HG03025 (cell line): ENCODE results near the gene RPS6KA4.

Source experiments
- ATAC-seq: cut with Tn5 transposase; IDR thresholded peaks from one replicate; pipeline ENCODE4 v1.9.1; 2021; ENCODE audit warnings: mild to moderate bottlenecking, moderate library complexity; ENCODE audit not compliant: unreplicated experiment, low FRiP score

RPS6KA4 gene

DNA sequence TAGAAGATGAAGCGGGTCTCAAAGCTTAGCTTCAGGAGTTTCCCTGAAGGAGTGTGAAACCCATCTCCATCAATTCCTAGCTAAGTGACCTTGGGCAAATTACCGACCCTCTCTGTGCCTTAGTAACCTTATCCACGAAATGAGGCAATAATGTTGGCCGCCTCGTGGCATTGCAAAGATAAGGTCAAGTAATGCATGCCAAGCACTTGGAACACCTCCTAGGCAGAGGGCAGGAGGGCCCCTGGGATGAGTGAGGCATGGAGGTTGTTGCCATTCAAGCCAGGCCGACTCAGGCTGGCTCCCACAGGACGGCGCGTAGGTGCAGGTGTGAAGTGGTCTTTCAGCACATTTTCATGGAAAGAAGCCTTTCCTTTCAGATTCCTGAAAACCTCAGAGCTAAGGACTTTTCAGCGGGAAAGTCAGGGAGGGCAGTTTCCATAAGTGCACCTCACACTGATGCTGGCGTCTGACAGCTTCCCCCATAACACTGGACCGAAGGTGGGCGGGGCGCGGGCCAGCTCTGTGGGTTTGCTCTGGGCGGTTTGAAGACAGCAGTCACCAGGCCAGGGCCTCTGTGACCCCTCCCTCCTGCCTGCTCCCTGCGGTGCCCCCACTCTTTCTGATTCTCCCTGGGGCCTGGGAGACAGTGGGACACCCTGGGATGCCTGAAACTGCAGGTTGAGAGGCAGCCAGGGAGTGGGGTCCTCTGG lies 25.2 kb downstream of the RPS6KA4 start:
- ATAC-seq: no peak

DNA sequence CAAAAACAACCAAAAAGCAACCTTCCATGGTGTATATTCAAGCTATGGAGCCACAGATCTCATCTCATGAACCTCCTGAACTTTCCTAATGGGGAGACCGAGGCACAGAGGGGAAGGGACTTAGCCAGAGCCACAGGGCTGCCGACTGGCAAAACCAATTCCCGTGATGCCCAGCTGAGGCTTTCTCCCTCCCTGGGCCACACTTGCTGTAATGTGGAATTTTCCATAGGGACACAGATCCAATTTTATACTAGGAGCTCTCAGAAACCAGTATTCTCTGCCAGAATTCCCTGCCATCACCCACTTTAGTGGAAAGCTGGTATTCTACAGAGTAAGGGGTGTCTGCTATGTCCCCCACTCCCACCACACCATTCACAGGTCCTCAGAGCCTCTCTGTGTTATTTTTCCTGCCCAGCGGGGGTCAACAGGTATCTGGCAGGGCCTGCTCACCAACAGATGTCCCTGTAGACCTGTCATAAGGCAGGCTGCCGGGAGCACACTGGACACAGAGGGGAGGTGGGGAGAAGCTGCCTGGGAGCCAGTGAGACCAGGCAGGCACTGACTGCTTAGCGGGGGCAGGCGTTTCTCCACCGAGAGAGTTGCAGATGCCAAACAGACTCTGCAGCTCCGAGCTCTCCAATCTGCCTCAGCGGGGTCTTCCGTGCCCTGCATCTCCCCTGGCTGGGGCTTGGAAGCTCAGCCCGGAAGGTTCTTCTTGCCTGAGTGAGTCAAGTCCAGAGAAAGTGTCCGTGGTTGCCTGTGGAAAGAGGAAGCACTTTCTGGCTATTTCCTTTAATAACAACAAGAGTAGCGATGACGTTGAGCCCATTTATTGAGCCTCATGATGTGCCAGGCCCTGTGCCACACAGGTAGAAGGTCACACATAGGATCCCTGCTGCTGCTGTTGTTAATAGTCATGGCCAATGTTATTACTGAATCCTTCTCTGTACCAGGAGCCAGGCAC lies 26.3 kb downstream of the RPS6KA4 start:
- ATAC-seq: no peak

DNA sequence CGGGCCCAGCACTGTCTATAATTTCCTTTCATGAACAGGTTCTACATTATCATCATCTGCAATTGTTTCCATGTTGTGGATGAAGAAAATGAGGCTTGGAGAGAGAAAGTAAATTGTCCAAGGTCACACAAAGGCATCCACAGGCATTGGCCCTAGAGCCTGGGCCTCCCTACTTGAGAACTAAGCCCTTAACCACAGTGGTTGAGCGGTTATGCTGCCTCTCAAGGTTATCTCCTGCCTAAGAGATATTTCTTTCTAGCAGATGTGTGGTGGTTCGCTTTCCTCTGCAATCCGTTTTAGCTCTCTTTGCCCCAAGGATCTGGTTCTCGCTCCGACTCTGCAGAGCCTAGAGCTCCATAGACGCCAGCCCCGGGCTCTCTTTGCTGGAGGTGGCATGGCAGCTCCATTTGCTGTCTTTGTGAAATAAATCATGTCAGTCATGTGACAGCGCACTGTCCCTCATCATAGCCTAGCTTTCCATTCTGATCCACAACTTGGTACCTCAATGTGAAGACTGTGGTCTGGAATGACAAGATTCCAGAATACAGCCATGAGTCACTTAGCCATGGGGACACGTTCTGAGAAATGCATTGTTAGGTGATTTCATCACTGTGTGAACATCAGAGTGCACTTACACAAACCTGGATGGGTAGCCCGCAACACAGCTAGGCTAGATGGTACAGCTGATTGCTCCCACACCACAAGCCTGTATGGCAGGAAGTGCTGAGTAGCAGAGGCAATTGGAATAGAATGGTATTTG lies 27.2 kb downstream of the RPS6KA4 start:
- no peak for ATAC-seq

DNA sequence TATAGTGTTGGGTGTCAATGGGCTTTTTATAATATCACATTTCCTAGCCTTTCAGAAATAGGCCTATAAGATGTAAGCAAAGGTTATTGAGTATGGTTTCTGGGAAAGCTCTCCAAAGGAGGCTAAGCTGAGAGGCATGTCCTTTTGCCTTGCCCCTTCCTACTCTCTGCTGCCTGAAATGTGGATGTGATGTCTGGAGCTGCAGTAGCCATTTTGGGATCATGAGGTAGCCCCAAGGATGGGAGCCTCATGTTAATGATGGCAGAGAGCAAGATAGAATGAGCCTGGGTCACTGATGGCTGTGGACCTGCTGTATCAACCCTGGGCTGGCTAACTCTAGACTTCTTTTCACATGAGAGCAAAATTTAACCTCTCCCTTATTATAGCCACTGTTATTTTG lies 29.0 kb downstream of the RPS6KA4 start:
- ATAC-seq: no peak

DNA sequence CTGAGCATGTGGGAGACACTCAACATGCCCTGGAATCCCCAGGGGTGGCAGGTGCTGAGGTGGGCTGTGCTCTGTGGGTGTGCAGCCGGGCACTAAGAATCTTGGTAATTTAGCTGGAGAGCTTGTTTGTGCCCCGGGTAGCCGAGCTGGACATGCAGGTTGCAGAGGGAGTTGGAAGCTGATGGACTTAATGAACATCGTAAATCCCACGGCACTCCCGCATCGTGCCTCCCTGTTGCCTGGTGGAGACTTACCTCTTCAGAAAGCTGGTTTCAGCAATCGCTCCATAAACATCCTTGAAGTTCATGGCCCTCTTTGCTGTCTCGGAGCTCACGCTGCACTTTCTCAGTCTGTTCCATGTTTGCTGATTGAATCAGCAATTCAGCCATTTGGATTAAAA lies 29.9 kb downstream of the RPS6KA4 start:
- ATAC-seq: no peak

DNA sequence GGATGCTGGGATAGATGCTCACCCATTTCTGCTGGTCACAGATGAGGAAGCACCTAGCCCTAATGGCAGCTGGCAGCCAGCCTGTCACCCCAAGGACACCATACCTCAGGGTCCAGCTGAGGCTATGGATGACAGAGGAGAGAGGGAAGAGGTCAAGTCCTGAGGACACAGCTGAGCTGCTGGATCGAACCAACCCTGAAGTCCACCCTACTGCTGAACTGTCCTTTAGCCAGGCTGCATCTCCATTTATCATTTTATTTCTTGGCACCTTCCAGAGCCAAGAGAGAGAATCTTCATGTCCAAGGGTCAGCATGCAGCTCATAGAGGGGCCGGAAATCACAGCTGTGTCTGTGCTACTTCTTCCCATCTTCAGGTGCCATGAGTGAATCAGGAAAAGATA lies 30.9 kb downstream of the RPS6KA4 start:
- no peak for ATAC-seq

DNA sequence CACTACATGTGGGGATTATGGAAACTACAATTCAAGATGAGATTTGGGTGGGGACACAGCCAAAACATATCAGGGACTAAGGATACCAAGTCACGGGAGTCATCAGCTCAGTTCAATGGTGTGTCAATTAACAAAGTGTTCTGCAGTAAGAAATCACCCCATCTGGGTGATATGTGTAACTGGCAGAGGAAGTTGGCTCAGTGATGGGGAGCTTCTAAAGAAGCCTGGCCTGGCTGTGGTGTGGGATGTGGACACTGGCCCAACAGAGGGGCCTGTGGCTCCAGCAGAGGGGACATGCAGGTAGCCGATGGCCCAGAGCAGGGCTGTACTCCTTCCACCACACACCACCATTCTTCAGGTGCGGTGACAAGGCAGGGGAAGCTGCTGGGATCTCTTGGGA lies 31.6 kb downstream of the RPS6KA4 start:
- ATAC-seq: no peak

DNA sequence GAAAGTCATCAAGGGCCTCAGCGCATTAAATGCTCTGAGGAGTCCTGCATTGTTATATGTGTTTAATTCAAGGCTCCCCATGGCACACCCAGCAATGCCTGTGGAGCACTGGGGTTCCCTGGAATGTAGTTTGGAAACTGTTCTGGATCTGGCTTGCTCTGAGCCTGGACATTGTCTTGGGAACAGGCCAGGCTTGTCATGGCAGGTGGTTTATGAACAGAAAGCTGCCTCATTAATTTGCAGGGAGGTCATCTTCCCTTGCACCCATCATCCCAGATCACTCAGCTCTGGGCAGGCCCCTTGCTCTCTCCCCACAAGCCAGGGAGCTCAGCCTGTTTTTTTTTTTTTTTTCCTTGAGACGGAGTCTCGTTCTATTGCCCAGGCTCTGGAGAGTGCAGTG lies 32.9 kb downstream of the RPS6KA4 start:
- no peak for ATAC-seq

DNA sequence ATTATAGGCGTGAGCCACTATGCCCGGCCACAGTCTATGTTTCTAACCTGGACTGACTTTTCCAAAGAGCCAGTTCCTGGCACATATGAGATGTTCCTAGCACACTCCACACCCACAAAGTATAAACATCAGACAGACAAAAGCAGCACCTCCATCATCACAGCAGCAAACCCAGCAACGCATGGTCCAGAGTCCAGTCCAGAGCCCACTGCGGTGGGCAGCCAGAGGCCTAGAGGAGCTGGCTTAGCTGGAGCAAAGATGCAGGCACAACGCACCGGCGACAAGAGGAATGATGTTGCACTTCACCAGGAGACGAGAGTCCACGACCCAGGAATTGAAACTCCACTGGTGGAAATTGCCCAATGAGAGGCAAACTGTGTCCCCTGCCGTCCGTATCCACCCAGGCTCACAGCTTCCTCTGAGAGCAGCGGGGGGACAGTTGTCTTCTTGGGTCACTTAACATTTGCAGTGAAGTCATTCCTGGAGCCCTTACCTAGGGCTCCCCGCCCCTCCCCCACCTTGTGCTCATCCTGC lies 36.6 kb downstream of the RPS6KA4 start:
- no peak for ATAC-seq

DNA sequence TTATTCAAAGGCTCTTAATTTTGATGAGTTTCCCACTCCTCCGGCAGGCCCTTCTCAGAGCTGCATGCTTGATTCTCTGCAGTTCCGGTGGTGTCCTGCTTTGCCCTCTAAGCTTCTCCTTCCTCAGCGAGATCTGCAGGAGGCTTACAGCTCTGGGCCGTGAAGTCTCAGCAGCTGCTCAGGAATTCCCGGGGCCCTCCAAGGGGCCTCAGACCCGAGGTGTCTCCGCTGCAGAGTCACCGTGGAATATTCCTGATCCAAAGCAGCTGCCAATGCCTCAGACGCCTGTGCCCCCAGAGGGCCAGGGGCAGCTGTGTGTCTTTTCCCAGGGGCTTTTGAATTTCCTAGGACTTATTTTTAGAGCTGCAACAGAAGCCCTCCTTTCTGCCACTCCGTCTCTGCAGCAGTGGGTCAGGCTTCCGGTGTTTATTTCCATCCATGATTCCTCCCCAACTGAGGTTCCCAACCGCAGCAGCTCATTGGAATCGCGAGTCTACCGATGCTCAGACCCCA lies 37.2 kb downstream of the RPS6KA4 start:
- no peak for ATAC-seq

DNA sequence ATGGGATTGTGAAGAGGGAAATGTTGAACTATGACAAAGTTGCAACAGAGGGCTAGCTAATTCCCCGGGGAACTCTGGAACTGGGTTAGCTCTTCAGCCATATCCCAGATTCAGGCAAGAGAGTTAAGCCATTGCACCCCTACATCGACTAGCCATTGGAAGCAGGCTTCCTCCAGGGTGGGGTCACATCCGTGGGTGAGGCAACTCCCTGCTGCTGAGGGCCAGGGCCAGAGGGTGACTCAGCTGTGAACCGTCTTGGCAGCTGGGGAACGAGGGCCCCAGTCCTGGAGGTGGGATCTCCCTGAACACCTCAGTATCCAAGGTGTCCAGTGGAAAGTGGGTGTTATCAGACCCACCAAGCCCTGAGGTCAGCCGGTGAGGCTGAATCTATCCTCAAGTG lies 41.1 kb downstream of the RPS6KA4 start:
- no peak for ATAC-seq

DNA sequence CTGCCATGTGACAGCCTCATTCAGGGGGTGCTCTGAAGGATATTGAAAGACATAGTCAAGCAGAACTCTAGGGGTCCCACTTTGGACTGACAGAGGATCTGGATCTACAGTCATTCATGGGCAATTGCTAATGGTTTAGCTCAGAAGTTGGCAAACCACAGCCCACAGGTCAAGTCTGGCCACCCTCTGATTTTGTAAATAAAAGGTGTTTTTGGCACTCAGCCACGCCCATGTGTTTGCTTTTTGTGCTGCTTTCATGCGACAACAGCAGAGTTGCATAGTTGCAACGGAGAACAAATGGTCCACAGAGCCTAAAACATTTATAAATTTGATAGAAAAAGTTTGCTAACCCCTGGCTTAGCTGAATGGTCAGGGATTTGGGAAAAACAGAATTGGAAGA lies 41.7 kb downstream of the RPS6KA4 start:
- no peak for ATAC-seq

DNA sequence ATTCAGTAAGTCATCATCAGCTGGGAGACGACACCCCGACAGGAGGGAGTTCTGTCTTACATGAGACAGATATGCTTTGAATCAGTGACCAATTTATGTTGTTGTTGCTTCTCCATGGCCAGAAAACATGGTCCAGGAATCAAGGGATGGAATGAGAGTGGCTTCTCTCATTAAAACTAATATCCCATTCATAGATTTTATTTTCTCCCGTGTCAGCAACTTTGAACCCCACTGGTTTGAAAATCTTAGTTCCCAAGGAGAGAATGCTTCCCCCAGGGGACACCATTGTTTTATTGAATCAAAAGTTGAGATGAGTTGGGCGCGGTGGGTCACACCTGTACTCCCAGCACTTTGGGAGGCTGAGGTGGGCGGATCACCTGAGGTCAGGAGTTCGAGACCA lies 42.8 kb downstream of the RPS6KA4 start:
- ATAC-seq: no peak

DNA sequence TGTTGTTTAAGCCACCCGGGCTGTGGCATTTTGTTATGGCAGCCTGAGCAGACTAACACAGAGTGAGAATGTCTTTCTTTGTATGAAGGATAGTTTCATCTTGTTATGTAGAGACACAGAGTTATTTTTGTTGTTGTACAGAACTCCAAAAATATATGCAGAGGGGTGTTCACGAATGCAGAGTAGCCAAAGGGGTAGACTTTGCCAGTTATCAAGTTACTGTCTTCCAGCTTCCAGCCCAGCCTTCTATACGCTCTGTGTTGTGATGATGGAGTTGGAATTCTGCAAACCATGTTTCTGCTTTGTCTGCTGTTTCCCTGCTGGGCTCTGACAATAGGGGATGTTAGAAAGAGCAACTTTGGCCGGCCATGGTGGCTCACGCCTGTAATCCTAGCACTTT lies 44.1 kb downstream of the RPS6KA4 start:
- no peak for ATAC-seq

DNA sequence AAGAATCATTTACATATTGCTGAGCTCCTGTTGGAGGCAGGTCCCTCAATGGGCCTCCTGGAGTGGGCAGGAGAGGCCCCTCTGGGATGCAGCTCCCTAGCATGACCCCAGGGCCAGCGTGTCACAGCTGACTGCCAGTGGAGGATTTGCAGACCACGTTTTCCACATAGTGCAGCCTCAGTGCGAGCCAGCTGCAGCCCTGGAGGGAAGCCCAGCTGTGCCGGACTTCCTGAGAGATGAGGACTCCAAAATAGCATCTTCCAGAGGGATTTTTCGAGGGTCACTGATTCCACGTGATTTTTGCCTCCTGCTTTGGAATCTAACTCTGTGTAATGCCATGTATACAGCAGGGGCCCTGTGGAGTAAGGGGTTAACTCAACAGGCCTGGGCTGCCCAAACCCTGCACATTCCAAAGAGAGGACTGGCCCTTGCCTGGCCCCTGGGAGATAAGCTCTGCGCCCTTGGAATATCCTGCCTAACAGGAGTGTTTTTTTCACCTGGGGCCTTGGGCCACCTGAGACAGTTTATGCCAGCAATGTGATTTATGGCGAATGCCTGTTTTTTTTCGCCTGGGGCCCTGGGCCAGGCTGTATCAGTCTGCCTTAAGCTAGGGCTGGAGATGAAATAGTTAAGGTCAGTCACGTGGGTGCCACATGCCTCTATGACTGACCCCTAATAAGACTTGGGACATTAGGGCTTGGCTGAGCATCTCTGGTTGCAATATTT lies 47.4 kb downstream of the RPS6KA4 start:
- no peak for ATAC-seq

DNA sequence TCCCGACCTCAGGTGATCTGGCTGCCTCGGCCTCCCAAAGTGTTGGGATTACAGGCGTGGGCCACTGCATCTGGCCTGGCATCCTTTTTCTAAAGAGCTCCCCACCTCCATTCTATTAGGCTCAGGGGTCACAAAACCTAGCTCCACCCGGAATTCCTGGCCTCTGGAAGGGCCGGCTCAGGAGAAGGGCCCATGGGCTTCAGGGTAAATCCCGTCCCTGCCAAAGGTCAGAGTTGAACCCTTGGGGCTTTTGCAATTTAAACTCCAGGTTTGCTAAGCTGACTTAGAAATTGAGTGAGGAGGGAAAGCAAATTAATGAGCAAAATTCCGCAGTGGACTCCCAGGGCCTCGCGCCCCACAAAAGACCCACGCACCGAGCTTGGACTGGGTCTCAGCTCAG lies 48.3 kb downstream of the RPS6KA4 start:
- no peak for ATAC-seq

DNA sequence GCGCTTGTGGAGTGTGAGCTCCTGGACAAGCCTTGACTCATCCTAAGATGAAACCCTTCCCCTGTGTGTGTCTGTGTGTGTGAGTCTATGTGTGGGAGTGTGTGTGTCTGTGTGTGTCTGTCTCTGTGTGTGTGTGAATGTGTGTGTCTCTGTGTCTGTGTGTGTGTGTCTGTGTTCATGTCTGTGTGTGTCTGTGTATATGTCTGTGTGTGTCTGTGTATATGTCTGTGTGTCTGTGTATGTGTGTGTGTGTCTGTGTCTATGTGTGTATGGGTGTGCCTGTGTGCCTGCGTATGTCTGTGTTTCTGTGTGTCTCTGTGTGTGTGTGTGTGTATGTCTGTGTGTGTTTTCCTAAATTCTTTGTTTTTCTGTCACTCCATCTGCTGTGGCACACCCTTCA lies 48.7 kb downstream of the RPS6KA4 start:
- no peak for ATAC-seq

DNA sequence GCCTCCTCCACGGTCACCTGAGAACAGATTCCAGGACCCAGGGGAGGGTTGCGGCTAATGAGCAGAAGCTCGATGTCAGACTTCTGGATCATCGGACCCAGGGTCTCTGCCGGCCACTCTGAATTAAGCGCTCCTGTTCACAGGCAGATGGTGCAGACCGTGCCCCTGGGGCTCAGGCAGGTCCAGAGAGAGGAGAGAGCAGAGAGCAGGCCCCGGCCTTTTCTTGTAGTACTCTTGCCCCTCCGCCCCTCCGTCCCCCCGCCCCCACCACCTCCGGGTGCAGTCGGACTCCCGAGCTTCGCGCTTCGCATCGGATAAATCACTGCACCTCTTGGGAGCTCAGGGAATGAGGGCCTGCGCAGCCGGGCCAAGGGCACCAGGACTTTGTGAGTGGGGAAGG lies 50.3 kb downstream of the RPS6KA4 start:
- ATAC-seq: no peak

DNA sequence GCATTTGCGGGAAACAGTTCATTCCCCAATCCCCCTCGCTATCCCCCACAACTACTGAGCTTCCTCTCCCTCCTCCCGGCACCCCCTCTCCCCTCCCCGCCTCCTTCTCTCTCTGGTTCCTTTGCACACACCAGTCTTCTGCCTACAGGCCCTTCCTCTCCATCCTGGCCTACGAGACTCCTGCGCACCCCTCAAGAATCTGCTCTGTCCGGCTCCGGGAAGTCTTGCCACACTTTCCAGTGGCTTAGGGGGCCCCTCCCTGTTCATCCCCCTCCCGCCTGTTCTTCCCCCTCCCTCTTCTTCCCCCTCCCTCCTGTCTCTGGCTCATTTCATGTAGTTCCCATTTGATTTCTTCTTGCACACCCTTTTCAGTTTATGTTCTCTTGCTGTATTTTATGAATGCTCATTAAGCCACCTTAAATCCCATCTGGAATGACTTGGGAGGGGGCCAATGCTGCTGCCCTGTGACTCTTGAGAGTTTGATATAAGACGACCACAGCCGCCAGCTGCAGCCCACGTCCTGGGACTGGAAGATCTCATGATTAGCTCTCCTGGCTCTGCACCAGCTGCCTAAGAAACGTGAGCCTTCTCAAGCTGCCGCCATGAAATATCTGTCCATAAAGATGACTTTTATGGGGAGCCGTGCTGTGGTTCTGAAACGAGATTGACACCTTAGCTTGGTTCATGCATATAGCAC lies 50.9 kb downstream of the RPS6KA4 start:
- no peak for ATAC-seq

DNA sequence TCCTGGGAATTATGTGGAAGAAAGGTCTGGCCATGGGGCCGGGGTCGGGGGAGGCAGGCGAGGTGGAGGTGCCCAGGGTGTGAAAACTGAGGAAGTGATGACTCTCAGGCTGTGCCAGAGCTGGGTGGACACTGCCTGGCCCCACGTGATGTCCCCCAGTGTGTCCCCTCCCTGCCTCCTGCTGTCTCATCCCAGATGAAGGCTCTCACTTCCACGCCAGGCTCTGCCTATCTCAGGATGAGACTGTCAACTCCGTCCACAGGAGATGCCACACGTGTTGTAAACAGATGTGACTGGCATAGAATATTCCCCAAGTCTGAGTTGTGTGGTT lies 51.4 kb downstream of the RPS6KA4 start:
- ATAC-seq: no peak
